OCI-LY7 (cell line): ENCODE results near the gene PNMA8C. TPM values are rescaled to one million over a fixed set of nuclear protein-coding genes. Genes with fewer than 3 reads are reported as not detected.
A peak's percentile ranks its signal among the peaks of the same experiment; 100 is the strongest.
"Not testable (repeated sequence)": the region's sequence is repeated elsewhere in the genome, so short reads cannot be mapped to it uniquely, and the experiment has no call there.

Source experiments
- BruUV-seq: library from RNA; stranded (reverse); fragments of 400-500 nt; replicated peaks from 2 replicates; lab custom pipeline; 2021; lab: Mats Ljungman, UMichigan
- CTCF ChIA-PET: fragments of 300-600 bp; sonication (Branson Sonifier 250); formaldehyde crosslinking; loops from one replicate; lab custom pipeline; 2022; ENCODE audit warnings: antibody characterized with exemption; ENCODE audit not compliant: unreplicated experiment; lab: Charles Lee
- POLR2A ChIA-PET: fragments of 300-600 bp; sonication (Branson Sonifier 250); formaldehyde crosslinking; loops from one replicate; lab custom pipeline; 2022; ENCODE audit warnings: antibody characterized with exemption; lab: Charles Lee
- DNase-seq: peaks from one replicate; pipeline ENCODE4 v3.0.0-alpha.2; 2015; ENCODE audit warnings: low spot score
- H2AFZ ChIP-seq: fragments of 200-600 bp; sonication (generic), shearing (Covaris generic); 2 replicates; pipeline ENCODE4 v1.6.1; 2014; ENCODE audit warnings: mild to moderate bottlenecking, antibody characterized with exemption, low read length, moderate library complexity
- H3K27ac ChIP-seq: fragments of 200-600 bp; sonication (generic); 2 replicates; pipeline ENCODE4 v1.5.1; 2014; ENCODE audit warnings: mixed run types, low read depth, mild to moderate bottlenecking, moderate library complexity, low read length, inconsistent platforms; ENCODE audit not compliant: poor library complexity, severe bottlenecking
- H3K36me3 ChIP-seq: fragments of 200-600 bp; sonication (generic); 2 replicates; pipeline ENCODE4 v1.6.1; 2014; ENCODE audit warnings: mild to moderate bottlenecking, antibody characterized with exemption, low read length, moderate library complexity, mixed read lengths; ENCODE audit not compliant: insufficient read depth
- H3K4me1 ChIP-seq: fragments of 200-600 bp; sonication (generic); 2 replicates; pipeline ENCODE4 v1.5.1; 2014; ENCODE audit warnings: mild to moderate bottlenecking, low read length; ENCODE audit not compliant: insufficient read depth, poor library complexity, severe bottlenecking
- H3K4me2 ChIP-seq: fragments of 200-600 bp; sonication (generic); 2 replicates; pipeline ENCODE4 v1.6.1; 2014; ENCODE audit warnings: mild to moderate bottlenecking, low read length
- H3K4me3 ChIP-seq: fragments of 200-600 bp; sonication (generic); 2 replicates; pipeline ENCODE4 v1.5.1; 2014; ENCODE audit warnings: mild to moderate bottlenecking, low read depth, low read length; ENCODE audit not compliant: poor library complexity, severe bottlenecking
- H3K79me2 ChIP-seq: fragments of 200-600 bp; sonication (generic); 2 replicates; pipeline ENCODE4 v1.6.1; 2016; ENCODE audit warnings: low read depth, mild to moderate bottlenecking, low read length, moderate library complexity, mixed read lengths; ENCODE audit not compliant: insufficient read depth
- H3K9me2 ChIP-seq: fragments of 200-600 bp; sonication (generic); 2 replicates; pipeline ENCODE4 v1.6.1; 2016; ENCODE audit warnings: mild to moderate bottlenecking, low read length, mixed read lengths; ENCODE audit not compliant: insufficient read depth
- H3K9me3 ChIP-seq: fragments of 200-600 bp; sonication (generic); 2 replicates; pipeline ENCODE4 v1.6.1; 2014; ENCODE audit warnings: mild to moderate bottlenecking, mixed run types, low read length, mixed read lengths
- H4K20me1 ChIP-seq: fragments of 200-600 bp; sonication (generic); 2 replicates; pipeline ENCODE4 v1.6.1; 2014; ENCODE audit warnings: mild to moderate bottlenecking, antibody characterized with exemption, low read length, moderate library complexity, mixed read lengths; ENCODE audit not compliant: insufficient read depth
- EZH2phosphoT487 ChIP-seq: fragments of 200-600 bp; sonication (generic); IDR thresholded peaks from 2 replicates; pipeline ENCODE4 v1.6.1; 2018; ENCODE audit warnings: low read depth, borderline replicate concordance, mild to moderate bottlenecking, mixed run types, antibody characterized with exemption, low read length, moderate library complexity, mixed read lengths
- intact Hi-C: fragments of 100-400 bp; cut with micrococcal nuclease; formaldehyde crosslinking; loops from one replicate; pipeline ENCODE4 v1.10.0; 2022; ENCODE audit not compliant: unreplicated experiment
- total RNA-seq, 2 experiments: library from RNA; depleted of rRNA in 1 of 2; stranded (reverse); fragments of >200 nt in 1 of 2; shearing (Covaris generic) in 1 of 2; gene quantifications; 2 replicates each; pipeline ENCODE4 v1.2.3, GENCODE V29; 2014 to 2022
- TF ChIP-seq, protein P1 (sequence below): fragments of 200-600 bp; sonication (generic); conservative IDR thresholded peaks from 2 replicates; pipeline ENCODE4 v1.5.1; 2014; ENCODE audit warnings: mild to moderate bottlenecking, antibody characterized with exemption, low read length, moderate library complexity, mixed read lengths

PNMA8C gene
- total RNA-seq, 2 experiments from 2014 or later, result 1.0 to 4.9 TPM

DNA sequence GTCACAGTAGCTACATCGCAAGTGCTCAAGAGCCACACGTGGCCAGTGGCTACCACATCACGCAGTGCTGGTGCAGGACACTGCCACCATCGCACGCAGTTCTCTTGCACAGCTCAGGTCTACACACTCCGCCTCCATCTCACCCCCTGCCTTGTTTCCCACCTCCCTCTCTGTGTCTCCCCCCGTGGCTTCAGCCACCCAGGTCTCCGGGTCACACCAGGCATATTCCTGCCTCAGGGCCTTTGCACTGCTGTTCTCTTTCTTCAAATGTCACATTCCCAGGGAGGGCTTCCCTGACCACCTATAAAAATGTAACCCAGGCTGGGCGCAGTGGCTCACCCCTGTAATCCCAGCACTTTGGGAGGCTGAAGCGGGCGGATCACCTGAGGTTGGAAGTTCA lies 26.0 kb downstream of the PNMA8C start:
- H3K36me3 ChIP-seq, result no peaks in the 10 kb centered on the region
- H3K9me2 ChIP-seq, result no peaks in the 10 kb centered on the region
- H2AFZ ChIP-seq, result peak overlapping the region; percentile 50; the same call in 1 of the 2 replicates
- POLR2A ChIA-PET, result no interaction called here
- no peaks in the 10 kb centered on the region for H4K20me1 ChIP-seq
- no TSS peak for BruUV-seq
- intact Hi-C loops, result loop anchor here (1.0 to 2.0 kb wide), 3 partner anchors 30 to 110 kb away; no protein-coding TSS in a partner anchor
- H3K9me3 ChIP-seq, result no peaks in the 10 kb centered on the region
- CTCF ChIA-PET, result no interaction called here
- DNase-seq, result no peak
- H3K4me2 ChIP-seq, result peak overlapping the region; percentile 48
- peak overlapping the region; percentile 41 for H3K27ac ChIP-seq
- H3K4me3 ChIP-seq, result no peak overlapping the region
- peaks cover 36% of the 10 kb centered on the region for H3K4me1 ChIP-seq
- no peaks in the 10 kb centered on the region for H3K79me2 ChIP-seq
- TF ChIP-seq, protein P1, sequence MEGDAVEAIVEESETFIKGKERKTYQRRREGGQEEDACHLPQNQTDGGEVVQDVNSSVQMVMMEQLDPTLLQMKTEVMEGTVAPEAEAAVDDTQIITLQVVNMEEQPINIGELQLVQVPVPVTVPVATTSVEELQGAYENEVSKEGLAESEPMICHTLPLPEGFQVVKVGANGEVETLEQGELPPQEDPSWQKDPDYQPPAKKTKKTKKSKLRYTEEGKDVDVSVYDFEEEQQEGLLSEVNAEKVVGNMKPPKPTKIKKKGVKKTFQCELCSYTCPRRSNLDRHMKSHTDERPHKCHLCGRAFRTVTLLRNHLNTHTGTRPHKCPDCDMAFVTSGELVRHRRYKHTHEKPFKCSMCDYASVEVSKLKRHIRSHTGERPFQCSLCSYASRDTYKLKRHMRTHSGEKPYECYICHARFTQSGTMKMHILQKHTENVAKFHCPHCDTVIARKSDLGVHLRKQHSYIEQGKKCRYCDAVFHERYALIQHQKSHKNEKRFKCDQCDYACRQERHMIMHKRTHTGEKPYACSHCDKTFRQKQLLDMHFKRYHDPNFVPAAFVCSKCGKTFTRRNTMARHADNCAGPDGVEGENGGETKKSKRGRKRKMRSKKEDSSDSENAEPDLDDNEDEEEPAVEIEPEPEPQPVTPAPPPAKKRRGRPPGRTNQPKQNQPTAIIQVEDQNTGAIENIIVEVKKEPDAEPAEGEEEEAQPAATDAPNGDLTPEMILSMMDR, result no peak
- TF ChIP-seq EZH2phosphoT487, result no peak

DNA sequence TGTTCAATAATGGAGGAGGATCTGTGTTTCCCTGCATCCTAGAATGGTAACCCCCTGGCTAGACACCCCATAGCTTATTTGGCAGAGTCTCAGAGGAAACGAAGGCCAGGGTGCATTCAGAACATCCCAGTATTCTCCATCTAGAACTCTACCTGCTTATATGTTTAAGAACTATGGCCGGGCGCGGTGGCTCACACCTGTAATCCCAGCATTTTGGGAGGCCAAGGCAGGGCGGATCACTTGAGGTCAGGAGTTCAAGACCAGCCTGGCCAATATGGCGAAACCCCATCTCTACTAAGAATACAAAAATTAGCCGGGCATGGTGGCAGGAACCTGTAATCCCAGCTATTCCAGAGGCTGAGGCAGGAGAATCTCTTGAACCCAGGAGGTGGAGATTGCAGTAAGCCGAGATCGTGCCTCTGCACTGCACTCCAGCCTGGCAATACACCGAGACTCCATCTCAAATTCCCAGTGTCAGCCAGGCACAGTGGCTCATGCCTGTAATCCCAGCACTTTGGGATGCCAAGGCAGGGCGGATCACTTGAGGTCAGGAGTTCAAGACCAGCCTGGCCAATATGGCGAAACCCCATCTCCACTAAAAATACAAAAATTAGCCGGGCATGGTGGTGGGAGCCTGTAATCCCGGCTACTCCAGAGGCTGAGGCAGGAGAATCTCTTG lies 30.8 kb downstream of the PNMA8C start:
- H3K4me2 ChIP-seq, H3K27ac ChIP-seq, BruUV-seq, intact Hi-C loops, POLR2A ChIA-PET, H3K4me3 ChIP-seq, CTCF ChIA-PET, H2AFZ ChIP-seq, DNase-seq, H3K9me2 ChIP-seq, H3K79me2 ChIP-seq, H4K20me1 ChIP-seq, H3K36me3 ChIP-seq, H3K9me3 ChIP-seq: not testable (repeated sequence)
- H3K4me1 ChIP-seq, result peaks cover 11% of the 10 kb centered on the region

DNA sequence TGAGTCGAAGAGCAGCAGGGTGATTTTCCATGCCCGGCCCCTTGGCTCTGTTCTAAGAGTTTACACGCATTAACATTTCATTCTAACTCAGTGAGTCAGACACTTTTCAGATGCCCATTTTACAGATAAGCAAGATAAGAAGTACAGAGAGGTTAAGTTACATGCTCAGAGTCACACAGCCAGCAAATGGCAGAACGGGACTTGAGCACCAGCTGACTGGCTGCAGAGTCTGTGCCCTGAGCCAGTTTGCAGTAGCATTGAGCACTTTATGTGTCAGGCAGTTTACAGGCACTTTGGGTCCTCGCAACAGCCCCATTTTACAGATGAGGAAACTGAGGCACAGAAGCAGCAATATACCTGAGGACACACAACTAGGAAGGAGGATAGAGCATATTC lies 34.3 kb downstream of the PNMA8C start:
- POLR2A ChIA-PET, result interaction anchor here (0.6 to 0.9 kb wide), 2 partner anchors 60 to 131 kb away, joined by 3 to 4 read pairs; no protein-coding TSS in a partner anchor
- TSS peak; percentile 62 for BruUV-seq

More for the DNA sequence above, 34.3 kb downstream of the PNMA8C start:
- Histone ChIP-seq H4K20me1 (no peaks in the 10 kb centered on the region), H3K9me2 (no peaks in the 10 kb centered on the region), H3K36me3 (peaks cover 39% of the 10 kb centered on the region), H2AFZ (no peak overlapping the region), H3K4me3 (no peak overlapping the region), H3K79me2 (no peaks in the 10 kb centered on the region), H3K4me1 (peaks cover under 1% of the 10 kb centered on the region), H3K27ac (no peak overlapping the region), H3K9me3 (no peaks in the 10 kb centered on the region), H3K4me2 (no peak overlapping the region)
- intact Hi-C loops, result loop anchor here (2.0 kb wide), 2 partner anchors 48 to 114 kb away; partner anchors contain the start of gene PPP5C
- CTCF ChIA-PET, result no interaction called here
- no peak for DNase-seq
- TF ChIP-seq, protein P1, result no peak
